HEK293 (cell line): ENCODE data around the gene KLK13.
A peak's percentile ranks its signal among the peaks of the same experiment; 100 is the strongest.

Experiments
- EGR2 ChIP-seq: fragments of 450-650 bp; formaldehyde crosslinking; IDR thresholded peaks from 2 replicates; pipeline ENCODE4 v1.5.1; 2016; ENCODE audit warnings: low read depth, missing biosample characterization, missing genetic modification characterization
- ELK4 ChIP-seq: IDR thresholded peaks from 2 replicates; pipeline ENCODE4 v1.6.1; 2011; ENCODE audit warnings: mild to moderate bottlenecking, low read depth, low read length, borderline replicate concordance
- KLF10 ChIP-seq: fragments of 450-650 bp; IDR thresholded peaks from 2 replicates; pipeline ENCODE4 v1.5.1; 2018; ENCODE audit warnings: missing biosample characterization, mild to moderate bottlenecking, missing genetic modification characterization
- KLF16 ChIP-seq: fragments of 450-650 bp; formaldehyde crosslinking; IDR thresholded peaks from 2 replicates; pipeline ENCODE4 v1.5.1; 2017; ENCODE audit warnings: missing biosample characterization, missing genetic modification characterization
- KLF7 ChIP-seq: fragments of 450-650 bp; formaldehyde crosslinking; IDR thresholded peaks from 2 replicates; pipeline ENCODE4 v1.5.1; 2016; ENCODE audit warnings: missing biosample characterization, missing genetic modification characterization, borderline replicate concordance
- OVOL3 ChIP-seq: fragments of 450-650 bp; formaldehyde crosslinking; IDR thresholded peaks from 2 replicates; pipeline ENCODE4 v1.5.1; 2016; ENCODE audit warnings: missing biosample characterization, missing genetic modification characterization
- PBX3 ChIP-seq: sonication (generic); formaldehyde crosslinking; IDR thresholded peaks from 2 replicates; pipeline ENCODE4 v1.8.1; 2022; ENCODE audit warnings: mild to moderate bottlenecking, moderate library complexity, missing genetic modification reagents
- PRDM10 ChIP-seq: fragments of 450-650 bp; formaldehyde crosslinking; IDR thresholded peaks from 2 replicates; pipeline ENCODE4 v1.5.1; 2016; ENCODE audit warnings: missing biosample characterization, missing genetic modification characterization
- PRDM6 ChIP-seq: fragments of 450-650 bp; formaldehyde crosslinking; IDR thresholded peaks from 2 replicates; pipeline ENCODE4 v1.5.1; 2017; ENCODE audit warnings: missing biosample characterization, missing genetic modification characterization
- TRIM28 ChIP-seq: IDR thresholded peaks from 2 replicates; pipeline ENCODE4 v1.6.1; 2011; ENCODE audit warnings: low read length, control low read depth, borderline replicate concordance
- ZBTB44 ChIP-seq: fragments of 450-650 bp; IDR thresholded peaks from 2 replicates; pipeline ENCODE4 v1.5.1; 2018; ENCODE audit warnings: missing biosample characterization, mild to moderate bottlenecking, missing genetic modification characterization
- ZFP69B ChIP-seq: fragments of 450-650 bp; formaldehyde crosslinking; IDR thresholded peaks from 2 replicates; pipeline ENCODE4 v1.5.1; 2016; ENCODE audit warnings: missing biosample characterization, missing genetic modification characterization
- ZNF10 ChIP-seq: fragments of 450-650 bp; formaldehyde crosslinking; IDR thresholded peaks from 2 replicates; pipeline ENCODE4 v1.5.1; 2017; ENCODE audit warnings: missing biosample characterization, missing genetic modification characterization
- ZNF114 ChIP-seq: fragments of 450-650 bp; formaldehyde crosslinking; IDR thresholded peaks from 2 replicates; pipeline ENCODE4 v1.5.0; 2017; ENCODE audit warnings: missing biosample characterization, missing genetic modification characterization
- ZNF148 ChIP-seq: fragments of 450-650 bp; formaldehyde crosslinking; IDR thresholded peaks from 2 replicates; pipeline ENCODE4 v1.5.0; 2017; ENCODE audit warnings: missing biosample characterization, missing genetic modification characterization, borderline replicate concordance
- ZNF280C ChIP-seq: fragments of 450-650 bp; formaldehyde crosslinking; IDR thresholded peaks from 2 replicates; pipeline ENCODE4 v1.5.1; 2016; ENCODE audit warnings: missing biosample characterization, missing genetic modification characterization
- ZNF302 ChIP-seq: fragments of 450-650 bp; formaldehyde crosslinking; IDR thresholded peaks from 2 replicates; pipeline ENCODE4 v1.5.1; 2016; ENCODE audit warnings: missing biosample characterization, missing genetic modification characterization, low read depth
- ZNF311 ChIP-seq: fragments of 450-650 bp; formaldehyde crosslinking; IDR thresholded peaks from 2 replicates; pipeline ENCODE4 v1.5.1; 2017; ENCODE audit warnings: missing biosample characterization, missing genetic modification characterization, borderline replicate concordance
- ZNF621 ChIP-seq: fragments of 450-650 bp; formaldehyde crosslinking; IDR thresholded peaks from 2 replicates; pipeline ENCODE4 v1.5.1; 2017; ENCODE audit warnings: missing biosample characterization, missing genetic modification characterization
- ZNF629 ChIP-seq: fragments of 450-650 bp; formaldehyde crosslinking; IDR thresholded peaks from 2 replicates; pipeline ENCODE4 v1.5.1; 2017; ENCODE audit warnings: missing biosample characterization, missing genetic modification characterization
- ZNF654 ChIP-seq: fragments of 450-650 bp; formaldehyde crosslinking; IDR thresholded peaks from 2 replicates; pipeline ENCODE4 v1.5.1; 2016; ENCODE audit warnings: low read depth, missing biosample characterization, missing genetic modification characterization
- ZNF707 ChIP-seq: fragments of 450-650 bp; formaldehyde crosslinking; IDR thresholded peaks from 2 replicates; pipeline ENCODE4 v1.5.1; 2016; ENCODE audit warnings: missing biosample characterization, missing genetic modification characterization
- ZNF747 ChIP-seq: fragments of 450-650 bp; formaldehyde crosslinking; IDR thresholded peaks from 2 replicates; pipeline ENCODE4 v1.5.1; 2016; ENCODE audit warnings: missing biosample characterization, missing genetic modification characterization

The KLK13 gene

GRCh38 chr19:51016798-51017683 lies 47.9 kb downstream of the KLK13 start (continued):
- no peak for TF ChIP-seq ZNF148 (tag by site-specific recombination)
- TF ChIP-seq ZNF654 = peak; percentile 44
- no peak for TF ChIP-seq ZBTB44 (tag by site-specific recombination)
- TF ChIP-seq KLF10 (tag by site-specific recombination) = no peak
- no peak for TF ChIP-seq ZNF302 (tag by site-specific recombination)
- peak; percentile 45; the same call in 1 of the 2 replicates for TF ChIP-seq KLF7 (tag by site-specific recombination)
- peak; percentile 90 for TF ChIP-seq EGR2 (tag by site-specific recombination)
- TF ChIP-seq ZNF707 (tag by site-specific recombination) = 0 out of 2 replicates have a peak, but pooled peaks have one; percentile 33
- TF ChIP-seq ZNF10 (tag by site-specific recombination) = 0 out of 2 replicates have a peak, but pooled peaks have one; percentile 22
- no peak for TF ChIP-seq ZNF747 (tag by site-specific recombination)
- no peak for TF ChIP-seq ZNF114 (tag by site-specific recombination)
- TF ChIP-seq KLF16 = 0 out of 2 replicates have a peak, but pooled peaks have one; percentile 29
- no peak for TF ChIP-seq ZNF629
- no peak for TF ChIP-seq PRDM6 (tag by site-specific recombination)
- TF ChIP-seq ZNF621 (tag by site-specific recombination) = no peak
- TF ChIP-seq PBX3 (CRISPR knock-in tag) = no peak
- TF ChIP-seq OVOL3 (tag by site-specific recombination) = no peak
- TF ChIP-seq ZNF311 (tag by site-specific recombination) = no peak
- no peak for TF ChIP-seq ELK4
- peak; percentile 36; the same call in 1 of the 2 replicates for TF ChIP-seq ZFP69B (tag by site-specific recombination)
- TF ChIP-seq PRDM10 = peak; percentile 69
- TF ChIP-seq ZNF280C (tag by site-specific recombination) = no peak
- no peak for TF ChIP-seq TRIM28
